Measurements from ENCODE around the gene E2F3. TPM values are rescaled to one million over a fixed set of nuclear protein-coding genes. Genes with fewer than 3 reads are reported as not detected.

E2F3 gene
- total and polyA plus RNA-seq, 2 donors (not counting 3 experiments of a cell fraction or from before 2014, with no cell fraction given): 8.6 to 22.0 TPM

- FAIRE-seq (no peak), DNase-seq (ENCODE audit: low read depth, low spot score) (no peak)
- peaks cover 81% of the 10 kb centered on the region for H3K79me2 ChIP-seq (ENCODE audit: control insufficient read depth, insufficient read depth, low read length)
- no peaks in the 10 kb centered on the region for H3K27me3 ChIP-seq (ENCODE audit: control insufficient read depth in 2 of 2, insufficient read depth in 2 of 2, low read length in 2 of 2)
- intact Hi-C loops (cut with micrococcal nuclease) (no loop called here), dilution Hi-C loops (cut with MboI; ENCODE audit: extremely low pct_ligation_motif_present, low sequenced_read_pairs) (no loop called here)
- H2AFZ ChIP-seq (ENCODE audit: low read depth, low read length): no peak overlapping the region
- peaks cover 6% of the 10 kb centered on the region for H3K9me1 ChIP-seq (replicated peaks; ENCODE audit: control insufficient read depth, extremely low read depth, insufficient read depth, low read length)
- H3K9ac ChIP-seq (replicated peaks; ENCODE audit: extremely low read depth, insufficient read depth, low read length): no peak overlapping the region
- TF ChIP-seq POLR2A (IDR thresholded peaks at IDR 0.05; ENCODE audit: low read depth, low read length) (no peak), GATA2 (IDR thresholded peaks at IDR 0.05; ENCODE audit: insufficient read depth, insufficient read length, low read depth, low read length) (no peak), POLR2AphosphoS5 (IDR thresholded peaks at IDR 0.05; ENCODE audit: insufficient read depth, low read depth, low read length) (no peak), MAX (IDR thresholded peaks at IDR 0.05; ENCODE audit: insufficient read depth, insufficient read length) (no peak), FOS (IDR thresholded peaks at IDR 0.05; ENCODE audit: borderline replicate concordance, insufficient read depth, low read length) (no peak), MYC (IDR thresholded peaks at IDR 0.05; ENCODE audit: low read depth, low read length) (no peak), CTCF (IDR thresholded peaks at IDR 0.05; ENCODE audit: extremely low read depth in 1 of 2, insufficient read depth in 1 of 2, low read depth in 1 of 2, low read length in 2 of 2) (no peak), JUN (IDR thresholded peaks at IDR 0.05; ENCODE audit: borderline replicate concordance, insufficient read depth, insufficient read length, low read depth) (no peak), EZH2 (IDR thresholded peaks at IDR 0.05; ENCODE audit: borderline replicate concordance, low read depth, low read length, severe bottlenecking) (no peak)
- no peak overlapping the region for H3K27ac ChIP-seq (ENCODE audit: insufficient read depth, low read depth, low read length)
- ChIA-PET CTCF (no interaction called here), POLR2A (no interaction called here)
- no peak overlapping the region for H3K4me3 ChIP-seq (replicated peaks in 1 of 3; ENCODE audit: insufficient read depth in 1 of 3, low read depth in 1 of 3, low read length in 3 of 3)
- H3K9me3 ChIP-seq (replicated peaks; ENCODE audit: control insufficient read depth, insufficient read depth, low read length): no peaks in the 10 kb centered on the region
- BruUV-seq (replicated peaks): no TSS peak
- no peaks in the 10 kb centered on the region for H3K4me1 ChIP-seq (ENCODE audit: control insufficient read depth, extremely low read depth, insufficient read depth, low read length)
- H4K20me1 ChIP-seq (replicated peaks; ENCODE audit: control insufficient read depth, extremely low read depth, insufficient read depth, low read length): peaks cover 8% of the 10 kb centered on the region
- H3K36me3 ChIP-seq (ENCODE audit: control insufficient read depth in 2 of 2, extremely low read depth in 1 of 2, insufficient read depth in 2 of 2, low read length in 2 of 2): peaks cover 0 to 2% of the 10 kb centered on the region in 2 experiments
- H3K4me2 ChIP-seq (ENCODE audit: insufficient read depth, low read length): no peak overlapping the region
Observed at GRCh38 chr6:20436719-20437118, 35.0 kb downstream of the E2F3 start.
